Cardiac fibroblast (primary cell): ENCODE results near the gene SDHAF2.

Experiments
- DNase-seq, 2 donors: peaks; one replicate each; pipeline versions ENCODE4 v3.0.0 to v3.0.0-alpha.2; 2010; ENCODE audit warnings: low read depth in 2 of 2
- H3K4me3 ChIP-seq, 2 donors: replicated peaks in 1 of 2; 1 replicate in 1 of 2; 2 replicates in 1 of 2; pipeline ENCODE4 v1.5.1; 2011; ENCODE audit warnings: low read depth in 2 of 2, low read length in 2 of 2, mild to moderate bottlenecking in 2 of 2, moderate library complexity in 1 of 2
- CTCF ChIP-seq: IDR thresholded peaks from one replicate; pipeline ENCODE4 v1.5.1; 2011; ENCODE audit warnings: low read depth, mild to moderate bottlenecking, low read length, inconsistent platforms

SDHAF2 gene

GRCh38 chr11:61401173-61401572 is 28.8 kb upstream of the SDHAF2 start:
- no peak for TF ChIP-seq CTCF
- no peak overlapping the region for H3K4me3 ChIP-seq

GRCh38 chr11:61401573-61401972 is 28.4 kb upstream of the SDHAF2 start:
- no peak for TF ChIP-seq CTCF
- no peak for DNase-seq

More at GRCh38 chr11:61401173-61401572, 28.8 kb upstream of the SDHAF2 start:
- DNase-seq, result no peak

GRCh38 chr11:61403658-61404057 is 26.3 kb upstream of the SDHAF2 start:
- TF ChIP-seq CTCF, result no peak
- no peak overlapping the region for H3K4me3 ChIP-seq
- DNase-seq, result no peak

More at GRCh38 chr11:61401573-61401972, 28.4 kb upstream of the SDHAF2 start:
- H3K4me3 ChIP-seq, result no peak overlapping the region

GRCh38 chr11:61404103-61404502 is 25.8 kb upstream of the SDHAF2 start:
- no peak for TF ChIP-seq CTCF
- no peak overlapping the region for H3K4me3 ChIP-seq
- DNase-seq, result no peak

GRCh38 chr11:61404641-61405040 is 25.3 kb upstream of the SDHAF2 start:
- TF ChIP-seq CTCF, result no peak
- DNase-seq, result no peak
- H3K4me3 ChIP-seq, result no peak overlapping the region

- DNase-seq, result no peak
- H3K4me3 ChIP-seq, result no peak overlapping the region
- no peak for TF ChIP-seq CTCF
These were observed 23.9 kb upstream of the SDHAF2 start for GRCh38 chr11:61406067-61406466.

- H3K4me3 ChIP-seq, result no peak overlapping the region
- DNase-seq, result no peak
- TF ChIP-seq CTCF, result no peak
These were observed 22.8 kb upstream of the SDHAF2 start for GRCh38 chr11:61406991-61407728.
